GM12878 (cell line): ENCODE data around the gene CXorf58. TPM values are rescaled to one million over a fixed set of nuclear protein-coding genes. Genes with fewer than 3 reads are reported as not detected.

Experiments
- ATAC-seq: fragments of 200-7000 bp; cut with Tn5 transposase; 3 replicates; pipeline ENCODE4 v1.9.1; 2020; ENCODE audit warnings: mild to moderate bottlenecking, moderate library complexity
- BruUV-seq: library from RNA; stranded (reverse); fragments of 400-500 nt; replicated peaks from 2 replicates; lab custom pipeline; 2021; lab: Mats Ljungman, UMichigan
- CTCF ChIA-PET: fragments of 300-600 bp; sonication (Branson Sonifier 250); formaldehyde crosslinking; extraction: SDS; loops from one replicate; lab custom pipeline; 2021; ENCODE audit warnings: inconsistent platforms; lab: Yijun Ruan, JAX
- POLR2A ChIA-PET: fragments of 350-600 bp; formaldehyde crosslinking; extraction: SDS; loops from one replicate; lab custom pipeline; 2021; ENCODE audit warnings: inconsistent platforms; lab: Charles Lee
- RAD21 ChIA-PET: fragments of 300-600 bp; sonication (Branson Sonifier 250); formaldehyde crosslinking; loops from one replicate; lab custom pipeline; 2023; ENCODE audit warnings: antibody characterized with exemption; ENCODE audit not compliant: unreplicated experiment; lab: Charles Lee
- SMC1A ChIA-PET: fragments of 300-600 bp; sonication (Branson Sonifier 250); formaldehyde crosslinking; loops from one replicate; lab custom pipeline; 2023; ENCODE audit not compliant: unreplicated experiment, uncharacterized antibody; lab: Charles Lee
- DNase-seq: peaks from one replicate; pipeline ENCODE4 v3.0.0-alpha.2; 2011; ENCODE audit warnings: low read depth, low spot score
- FAIRE-seq: peaks from 3 replicates; lab custom pipeline; 2011; peaks lifted over from hg19 to GRCh38; lab: Jason Lieb, UNC
- H2AFZ ChIP-seq: 2 replicates; pipeline ENCODE4 v1.6.0; 2011; ENCODE audit warnings: low read depth, low read length, control low read depth; ENCODE audit not compliant: control insufficient read depth
- H3K27ac ChIP-seq: 2 replicates; pipeline ENCODE4 v1.5.1; 2011; ENCODE audit warnings: control low read depth; ENCODE audit not compliant: control insufficient read depth, insufficient read depth
- H3K27me3 ChIP-seq, 2 experiments: replicated peaks in 1 of 2; 2 replicates each; pipeline versions ENCODE4 v1.6.0 to v1.6.1; 2011; ENCODE audit warnings: low read length in 1 of 2; ENCODE audit not compliant: control insufficient read depth in 2 of 2, insufficient read depth in 2 of 2
- H3K36me3 ChIP-seq, 2 experiments: 2 replicates each; pipeline ENCODE4 v1.5.1; 2011; ENCODE audit warnings: low read length in 1 of 2; ENCODE audit not compliant: control insufficient read depth in 2 of 2, insufficient read depth in 2 of 2
- H3K4me1 ChIP-seq: 2 replicates; pipeline ENCODE4 v1.6.1; 2011; ENCODE audit warnings: mild to moderate bottlenecking, low read length, moderate library complexity, mixed read lengths; ENCODE audit not compliant: control insufficient read depth, insufficient read depth
- H3K4me2 ChIP-seq: 2 replicates; pipeline ENCODE4 v1.6.0; 2011; ENCODE audit warnings: control low read depth; ENCODE audit not compliant: control insufficient read depth, insufficient read depth
- H3K4me3 ChIP-seq: fragments of 200-600 bp; sonication (generic); 2 replicates; pipeline ENCODE4 v1.5.1; 2016
- H3K79me2 ChIP-seq: 2 replicates; pipeline ENCODE4 v1.6.0; 2011; ENCODE audit warnings: low read length; ENCODE audit not compliant: control insufficient read depth, insufficient read depth
- H3K9ac ChIP-seq: 2 replicates; pipeline ENCODE4 v1.8.0; 2011; ENCODE audit warnings: low read length, control low read depth, mixed read lengths; ENCODE audit not compliant: control insufficient read depth, insufficient read depth
- H3K9me3 ChIP-seq: replicated peaks from 3 replicates; pipeline ENCODE4 v1.5.1; 2011; ENCODE audit warnings: mild to moderate bottlenecking, low read length; ENCODE audit not compliant: control insufficient read depth, insufficient read depth
- H4K20me1 ChIP-seq: 2 replicates; pipeline ENCODE4 v1.6.0; 2011; ENCODE audit not compliant: control insufficient read depth, insufficient read depth
- BRCA1 ChIP-seq: IDR thresholded peaks from 2 replicates; pipeline ENCODE4 v1.6.1; 2011; ENCODE audit warnings: low read depth, low read length, improper control_type of control experiment
- CEBPB ChIP-seq, 2 experiments: fragments of 150-350 bp in 1 of 2; IDR thresholded peaks; 2 replicates each; pipeline ENCODE4 v1.6.1; 2012 to 2014; ENCODE audit warnings: low read depth in 2 of 2, low read length in 2 of 2, borderline replicate concordance in 1 of 2, inconsistent platforms in 1 of 2
- CHD4 ChIP-seq: fragments of 200-600 bp; sonication (generic); IDR thresholded peaks from 2 replicates; pipeline ENCODE4 v1.6.1; 2016; ENCODE audit warnings: mild to moderate bottlenecking
- FOXM1 ChIP-seq: IDR thresholded peaks from 2 replicates; pipeline ENCODE4 v1.6.1; 2012; ENCODE audit warnings: low read depth, mild to moderate bottlenecking, inconsistent platforms, low read length, moderate library complexity
- MAX ChIP-seq: IDR thresholded peaks from 2 replicates; pipeline ENCODE4 v1.6.1; 2012; ENCODE audit warnings: low read depth, low read length, improper control_type of control experiment
- MEF2A ChIP-seq: IDR thresholded peaks from 2 replicates; pipeline ENCODE4 v1.6.1; 2011; ENCODE audit warnings: low read depth, mild to moderate bottlenecking, low read length, moderate library complexity; ENCODE audit not compliant: insufficient read depth
- MTA3 ChIP-seq: IDR thresholded peaks from 2 replicates; pipeline ENCODE4 v1.6.1; 2012; ENCODE audit warnings: low read length, inconsistent platforms, borderline replicate concordance
- POLR2AphosphoS2 ChIP-seq: IDR thresholded peaks from 2 replicates; pipeline ENCODE4 v1.6.1; 2011; ENCODE audit warnings: low read depth, mild to moderate bottlenecking, low read length, improper control_type of control experiment, moderate library complexity
- STAT1 ChIP-seq: fragments of 450-650 bp; conservative IDR thresholded peaks from 2 replicates; pipeline ENCODE4 v1.6.1; 2014; ENCODE audit warnings: antibody characterized with exemption, mild to moderate bottlenecking
- WGBS: methylation state at CpG from one replicate; pipeline ENCODE4 v1.1.6; 2016; ENCODE audit warnings: low lambda C conversion rate; ENCODE audit not compliant: insufficient replicate concordance, insufficient coverage; ENCODE audit errors: missing lambda C conversion rate; 5-methylcytosine and 5-hydroxymethylcytosine counted together
- in situ Hi-C: fragments of 300-500 bp; cut with MboI; formaldehyde crosslinking; loops from 9 replicates; pipeline ENCODE4 v1.14.3; 2018; ENCODE audit warnings: mixed read lengths
- intact Hi-C: fragments of 100-400 bp; cut with micrococcal nuclease; formaldehyde crosslinking; loops from one replicate; pipeline ENCODE4 v1.14.2; 2022; ENCODE audit not compliant: unreplicated experiment
- polyA plus RNA-seq, 11 experiments: library from polyadenylated mRNA; depleted of rRNA in 4 of 11; unstranded in 6 of 11; stranded (reverse) in 5 of 11; fragments of >200 nt; fragmentation: Nextera tagmentation in 4 of 11; fragmentation: Illumina TruSeq in 1 of 11; extraction: Ambion mirVana in 4 of 11; extraction: Trizol in 1 of 11; gene quantifications; 1 replicate in 1 of 11; 2 replicates in 10 of 11; pipeline versions ENCODE4 v1.2.1 to v1.2.3, GENCODE V29; 2011 to 2016; ENCODE audit warnings: inconsistent platforms in 2 of 11, missing spikeins in 2 of 11, low read depth in 1 of 11
- total RNA-seq, 4 experiments: library from RNA; depleted of rRNA in 3 of 4; stranded (reverse); fragments of >200 nt in 3 of 4; fragmentation: Illumina TruSeq in 1 of 4; extraction: Trizol in 1 of 4; gene quantifications; 2 replicates each; pipeline versions ENCODE4 v1.2.1 to v1.2.3, GENCODE V29; 2013 to 2021

Gene CXorf58
- total and polyA plus RNA-seq, 10 of the 15 experiments (the other 5 are each of a cell fraction or from before 2014, with no cell fraction given): 0.10 to 0.24 (median 0.13) TPM; not detected in 5

GRCh38 chrX:23871905-23872546, 35.8 kb upstream of the CXorf58 start (continued):
- TF ChIP-seq MEF2A: no peak
- TF ChIP-seq BRCA1: no peak
- TF ChIP-seq MAX: no peak
- no peak for TF ChIP-seq FOXM1
- TF ChIP-seq POLR2AphosphoS2: no peak
- TF ChIP-seq STAT1: no peak

- H3K9ac ChIP-seq: no peak overlapping the region
Observed at GRCh38 chrX:23879380-23880090, 28.3 kb upstream of the CXorf58 start.

More at GRCh38 chrX:23879380-23880090, 28.3 kb upstream of the CXorf58 start:
- intact Hi-C loops: no loop called here
- no peak for ATAC-seq
- no peak overlapping the region for H3K4me3 ChIP-seq
- 54% methylated on average over 2 of the region's 2 CpGs for WGBS
- H4K20me1 ChIP-seq: no peaks in the 10 kb centered on the region
- no peak for FAIRE-seq
- H3K4me1 ChIP-seq: no peaks in the 10 kb centered on the region
- no peak overlapping the region for H2AFZ ChIP-seq
- ChIA-PET RAD21 (interaction anchor here (0.7 kb wide), 1 partner anchor 41 kb away, joined by 3 read pairs; no protein-coding TSS in a partner anchor), POLR2A (no interaction called here), CTCF (interaction anchor here (1.0 kb wide), 1 partner anchor 22 kb away, joined by 5 read pairs; no protein-coding TSS in a partner anchor), SMC1A (interaction anchor here (1.4 kb wide), 1 partner anchor 8 kb away, joined by 3 read pairs; no protein-coding TSS in a partner anchor)
- no peaks in the 10 kb centered on the region for H3K27me3 ChIP-seq
- no peaks in the 10 kb centered on the region for H3K79me2 ChIP-seq
- BruUV-seq: no TSS peak
- TF ChIP-seq CEBPB (IDR thresholded peaks at IDR 0.05; ENCODE audit: borderline replicate concordance in 1 of 2, low read depth in 2 of 2, low read length in 2 of 2) (no peak), MTA3 (no peak), CHD4 (no peak)
- no peaks in the 10 kb centered on the region for H3K9me3 ChIP-seq
- H3K4me2 ChIP-seq: no peak overlapping the region
- in situ Hi-C loops: no loop called here
- H3K36me3 ChIP-seq: no peaks in the 10 kb centered on the region
- no peak for DNase-seq
- H3K27ac ChIP-seq: no peak overlapping the region
